HL-60 (cell line): Measurements from ENCODE around the gene TMEM131L.

ENCODE experiments used
- POLR2AphosphoS5 ChIP-seq: IDR thresholded peaks from 2 replicates; pipeline ENCODE4 v1.6.1; 2012; ENCODE audit warnings: low read depth
- TF ChIP-seq, protein P1 (sequence below): IDR thresholded peaks from one replicate; pipeline ENCODE4 v1.5.1; 2011; ENCODE audit warnings: low read length, control low read depth, inconsistent platforms; ENCODE audit not compliant: insufficient read depth
- TF ChIP-seq, protein P2 (sequence below): IDR thresholded peaks from 2 replicates; pipeline ENCODE4 v1.6.1; 2012; ENCODE audit warnings: low read depth; ENCODE audit not compliant: insufficient replicate concordance

DNA sequence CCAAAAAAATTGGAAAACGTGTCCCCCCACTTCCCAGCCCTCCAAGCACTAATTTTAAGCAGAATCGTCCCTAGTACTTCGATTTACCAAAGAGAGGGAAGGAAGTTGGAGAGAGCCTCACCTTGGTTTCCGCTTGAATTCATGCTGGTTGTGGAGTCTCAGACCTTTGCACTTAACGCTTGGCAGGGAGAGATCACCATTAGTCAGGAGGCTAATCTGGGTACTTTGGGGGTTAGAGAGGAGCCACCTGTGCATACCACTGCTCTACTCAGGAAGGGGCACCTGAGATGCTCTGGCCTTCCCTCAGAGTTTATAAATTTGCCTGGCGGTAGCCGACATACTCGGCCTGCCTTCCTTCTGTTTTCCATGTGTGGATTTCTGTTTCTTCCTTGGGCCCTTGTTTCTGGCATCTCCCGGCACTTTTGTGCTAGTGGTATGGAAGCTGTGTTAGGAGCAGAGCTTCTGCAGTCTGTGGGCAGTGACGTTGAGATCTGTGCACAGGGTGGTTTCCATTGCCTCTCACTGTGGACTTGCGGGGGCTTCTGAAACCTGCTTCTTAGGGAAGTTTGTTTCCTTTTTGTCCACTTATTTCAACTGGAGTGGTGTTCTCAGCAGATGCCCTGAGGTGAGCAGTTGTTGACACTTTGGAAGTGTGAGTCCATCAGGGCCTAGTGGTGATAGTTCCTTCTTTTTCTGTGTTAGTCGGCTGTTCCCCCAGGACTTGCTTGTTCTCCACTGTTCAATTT is 104.2 kb downstream of the TMEM131L start:
- TF ChIP-seq, protein P1, sequence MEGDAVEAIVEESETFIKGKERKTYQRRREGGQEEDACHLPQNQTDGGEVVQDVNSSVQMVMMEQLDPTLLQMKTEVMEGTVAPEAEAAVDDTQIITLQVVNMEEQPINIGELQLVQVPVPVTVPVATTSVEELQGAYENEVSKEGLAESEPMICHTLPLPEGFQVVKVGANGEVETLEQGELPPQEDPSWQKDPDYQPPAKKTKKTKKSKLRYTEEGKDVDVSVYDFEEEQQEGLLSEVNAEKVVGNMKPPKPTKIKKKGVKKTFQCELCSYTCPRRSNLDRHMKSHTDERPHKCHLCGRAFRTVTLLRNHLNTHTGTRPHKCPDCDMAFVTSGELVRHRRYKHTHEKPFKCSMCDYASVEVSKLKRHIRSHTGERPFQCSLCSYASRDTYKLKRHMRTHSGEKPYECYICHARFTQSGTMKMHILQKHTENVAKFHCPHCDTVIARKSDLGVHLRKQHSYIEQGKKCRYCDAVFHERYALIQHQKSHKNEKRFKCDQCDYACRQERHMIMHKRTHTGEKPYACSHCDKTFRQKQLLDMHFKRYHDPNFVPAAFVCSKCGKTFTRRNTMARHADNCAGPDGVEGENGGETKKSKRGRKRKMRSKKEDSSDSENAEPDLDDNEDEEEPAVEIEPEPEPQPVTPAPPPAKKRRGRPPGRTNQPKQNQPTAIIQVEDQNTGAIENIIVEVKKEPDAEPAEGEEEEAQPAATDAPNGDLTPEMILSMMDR = no peak
- TF ChIP-seq, protein P2, sequence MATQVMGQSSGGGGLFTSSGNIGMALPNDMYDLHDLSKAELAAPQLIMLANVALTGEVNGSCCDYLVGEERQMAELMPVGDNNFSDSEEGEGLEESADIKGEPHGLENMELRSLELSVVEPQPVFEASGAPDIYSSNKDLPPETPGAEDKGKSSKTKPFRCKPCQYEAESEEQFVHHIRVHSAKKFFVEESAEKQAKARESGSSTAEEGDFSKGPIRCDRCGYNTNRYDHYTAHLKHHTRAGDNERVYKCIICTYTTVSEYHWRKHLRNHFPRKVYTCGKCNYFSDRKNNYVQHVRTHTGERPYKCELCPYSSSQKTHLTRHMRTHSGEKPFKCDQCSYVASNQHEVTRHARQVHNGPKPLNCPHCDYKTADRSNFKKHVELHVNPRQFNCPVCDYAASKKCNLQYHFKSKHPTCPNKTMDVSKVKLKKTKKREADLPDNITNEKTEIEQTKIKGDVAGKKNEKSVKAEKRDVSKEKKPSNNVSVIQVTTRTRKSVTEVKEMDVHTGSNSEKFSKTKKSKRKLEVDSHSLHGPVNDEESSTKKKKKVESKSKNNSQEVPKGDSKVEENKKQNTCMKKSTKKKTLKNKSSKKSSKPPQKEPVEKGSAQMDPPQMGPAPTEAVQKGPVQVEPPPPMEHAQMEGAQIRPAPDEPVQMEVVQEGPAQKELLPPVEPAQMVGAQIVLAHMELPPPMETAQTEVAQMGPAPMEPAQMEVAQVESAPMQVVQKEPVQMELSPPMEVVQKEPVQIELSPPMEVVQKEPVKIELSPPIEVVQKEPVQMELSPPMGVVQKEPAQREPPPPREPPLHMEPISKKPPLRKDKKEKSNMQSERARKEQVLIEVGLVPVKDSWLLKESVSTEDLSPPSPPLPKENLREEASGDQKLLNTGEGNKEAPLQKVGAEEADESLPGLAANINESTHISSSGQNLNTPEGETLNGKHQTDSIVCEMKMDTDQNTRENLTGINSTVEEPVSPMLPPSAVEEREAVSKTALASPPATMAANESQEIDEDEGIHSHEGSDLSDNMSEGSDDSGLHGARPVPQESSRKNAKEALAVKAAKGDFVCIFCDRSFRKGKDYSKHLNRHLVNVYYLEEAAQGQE = no peak
- no peak for TF ChIP-seq POLR2AphosphoS5
